ENCODE measurements around the gene SARDH.

Gene SARDH

GRCh38 chr9:133615186-133615585 lies 123.0 kb downstream of the SARDH start:
- Mint-ChIP-seq H3K9me3 (peaks cover 5% of the 10 kb centered on the region), H3K4me1 (no peaks in the 10 kb centered on the region), H3K36me3 (ENCODE audit: low read depth) (no peaks in the 10 kb centered on the region), H3K4me3 (no peak overlapping the region), H3K27ac (no peak overlapping the region), H3K27me3 (ENCODE audit: low read depth) (peaks cover 85% of the 10 kb centered on the region)
- no peak for TF ChIP-seq CTCF (IDR thresholded peaks at IDR 0.05; ENCODE audit: unreplicated experiment in 3 of 3)

- H3K27me3 Mint-ChIP-seq (ENCODE audit: low read depth), result peaks cover 85% of the 10 kb centered on the region
- no peak for TF ChIP-seq CTCF (IDR thresholded peaks at IDR 0.05; ENCODE audit: unreplicated experiment in 3 of 3)
- no peak overlapping the region for H3K4me3 Mint-ChIP-seq
- H3K9me3 Mint-ChIP-seq, result peaks cover under 1% of the 10 kb centered on the region
- no peaks in the 10 kb centered on the region for H3K4me1 Mint-ChIP-seq
- H3K27ac Mint-ChIP-seq, result no peak overlapping the region
- no peaks in the 10 kb centered on the region for H3K36me3 Mint-ChIP-seq (ENCODE audit: low read depth)
These were observed 123.5 kb downstream of the SARDH start for GRCh38 chr9:133614678-133615077.

GRCh38 chr9:133614056-133614455 lies 124.1 kb downstream of the SARDH start:
- no peak overlapping the region for H3K4me3 Mint-ChIP-seq
- no peaks in the 10 kb centered on the region for H3K9me3 Mint-ChIP-seq
- H3K27me3 Mint-ChIP-seq (ENCODE audit: low read depth), result peaks cover 84% of the 10 kb centered on the region
- H3K36me3 Mint-ChIP-seq (ENCODE audit: low read depth), result no peaks in the 10 kb centered on the region
- H3K4me1 Mint-ChIP-seq, result no peaks in the 10 kb centered on the region
- TF ChIP-seq CTCF (IDR thresholded peaks at IDR 0.05; ENCODE audit: unreplicated experiment in 3 of 3), result no peak
- H3K27ac Mint-ChIP-seq, result no peak overlapping the region
